ENCODE data around the gene BCKDK.
A peak's percentile ranks its signal among the peaks of the same experiment; 100 is the strongest.

Gene BCKDK

DNA sequence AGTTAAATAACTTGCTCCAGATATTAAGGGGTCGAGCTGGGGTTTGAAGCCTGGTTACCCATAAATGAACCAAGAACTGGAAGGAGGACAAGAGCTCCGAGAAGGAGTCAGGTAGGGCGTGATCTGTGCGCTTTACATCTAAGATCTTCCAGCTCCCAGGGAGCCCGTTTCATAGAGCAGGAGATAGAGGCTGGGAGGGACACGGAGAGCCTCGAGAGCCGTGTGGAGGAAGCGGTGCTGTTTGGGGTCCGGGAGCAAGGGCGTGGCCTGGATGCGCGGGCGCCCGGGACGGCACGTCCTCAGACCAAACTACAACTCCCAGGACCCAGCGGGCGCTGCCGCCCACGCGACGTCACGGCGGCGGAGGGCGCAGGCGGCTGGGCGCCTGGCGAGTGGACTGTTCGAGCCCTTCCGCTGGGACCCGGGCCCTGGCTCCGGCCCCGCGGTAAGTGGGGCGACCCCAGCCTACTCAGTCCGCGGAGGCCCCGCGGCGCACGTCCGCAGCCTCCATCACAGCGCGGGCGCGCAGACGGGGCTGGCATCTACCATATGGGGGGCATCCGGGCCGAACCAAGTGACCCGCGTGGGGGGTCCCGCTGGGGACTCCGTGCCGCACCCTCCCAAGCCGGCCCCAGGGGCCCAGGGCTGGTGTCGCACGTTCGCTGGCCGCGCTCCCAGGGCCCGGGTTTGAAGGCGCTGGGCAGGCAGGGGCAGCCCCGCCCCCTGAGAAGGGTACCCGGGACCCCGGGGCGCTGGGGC is at the start of gene BCKDK:
Gene BCKDK (plus strand): TSS at position 352 of the 759 bp plus-strand sequence. CDS start 838 bp downstream, outside the sequence.
- peak; percentile 78 to 86 for DNase-seq

DNA sequence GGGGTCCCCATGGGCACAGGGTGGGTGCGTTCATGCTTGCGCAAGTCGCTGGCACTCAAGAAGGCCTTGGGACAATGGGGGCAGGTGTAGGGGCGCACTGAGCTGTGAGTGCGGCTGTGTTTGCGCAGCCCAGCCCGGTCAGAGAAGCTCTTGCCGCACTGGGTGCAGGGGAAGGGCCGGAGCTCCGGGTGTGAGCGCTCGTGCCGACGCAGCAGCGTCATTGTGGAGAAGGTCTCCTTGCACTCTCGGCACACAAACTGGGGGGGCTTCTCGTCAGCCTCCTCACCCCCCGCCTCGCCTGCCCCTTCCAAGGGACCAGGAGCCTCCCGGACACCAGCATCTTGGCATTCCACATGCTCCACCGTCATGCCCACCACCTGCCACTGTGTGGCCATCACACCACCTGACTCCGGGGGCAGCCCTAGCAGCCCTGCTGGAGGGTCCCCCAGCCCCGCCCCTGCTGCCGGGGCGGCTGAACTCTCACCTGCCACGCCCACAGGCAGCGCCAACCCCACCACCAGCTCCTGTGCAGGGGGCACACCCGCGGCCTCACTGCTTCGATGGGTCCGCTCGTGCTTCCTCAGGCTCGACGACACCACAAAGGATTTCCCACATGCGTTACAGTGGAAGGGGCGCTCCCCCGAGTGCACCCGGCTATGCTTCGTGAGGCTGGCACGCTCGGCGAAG is 46.9 kb upstream of the BCKDK start:
- DNase-seq = no peak

DNA sequence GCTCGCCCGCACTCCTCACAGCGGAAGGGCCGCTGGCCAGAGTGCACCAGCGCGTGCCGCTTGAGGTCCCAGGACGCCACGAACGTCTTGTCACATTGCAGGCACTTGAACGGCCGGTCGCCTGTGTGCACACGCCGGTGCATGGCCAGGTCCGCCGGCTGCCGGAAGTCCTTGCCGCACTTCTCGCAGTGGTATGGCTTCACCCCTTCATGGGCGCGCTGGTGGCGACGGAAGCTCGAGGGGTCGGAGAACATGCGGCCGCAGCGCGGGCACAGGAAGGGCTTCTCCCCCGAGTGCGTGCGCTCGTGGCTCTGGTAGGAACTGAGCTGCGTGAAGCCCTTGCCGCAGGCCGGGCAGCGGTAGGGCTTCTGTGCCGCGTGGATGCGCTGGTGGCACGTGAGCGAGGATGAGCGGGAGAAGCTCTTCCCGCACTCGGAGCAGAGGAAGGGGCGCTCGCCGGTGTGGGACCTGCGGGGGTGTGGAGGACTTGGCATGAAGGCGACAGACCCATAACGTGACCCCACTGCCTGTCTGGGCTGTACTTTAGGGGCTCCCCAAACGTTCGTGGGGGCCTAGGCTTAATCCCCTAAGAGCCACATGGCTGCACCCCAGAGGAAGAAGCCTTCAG is 46.3 kb upstream of the BCKDK start:
- DNase-seq = no peak

DNA sequence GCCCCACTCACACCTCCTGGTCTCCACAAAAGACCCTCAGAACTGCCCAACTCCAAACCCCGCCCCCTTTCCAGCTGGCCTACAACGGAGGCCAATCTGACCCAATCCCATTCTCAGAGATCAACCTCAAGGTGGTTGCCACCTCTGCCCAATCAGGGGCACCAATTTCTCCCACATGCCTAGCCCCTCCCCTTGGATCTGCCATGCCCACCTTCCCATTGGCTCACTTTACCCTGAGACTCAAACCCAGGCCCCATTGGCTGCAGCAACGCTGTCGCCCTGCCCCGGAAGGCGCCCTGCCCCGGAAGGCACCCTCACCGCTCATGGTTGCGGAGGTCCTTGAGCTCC is 44.7 kb upstream of the BCKDK start:
- DNase-seq = no peak

DNA sequence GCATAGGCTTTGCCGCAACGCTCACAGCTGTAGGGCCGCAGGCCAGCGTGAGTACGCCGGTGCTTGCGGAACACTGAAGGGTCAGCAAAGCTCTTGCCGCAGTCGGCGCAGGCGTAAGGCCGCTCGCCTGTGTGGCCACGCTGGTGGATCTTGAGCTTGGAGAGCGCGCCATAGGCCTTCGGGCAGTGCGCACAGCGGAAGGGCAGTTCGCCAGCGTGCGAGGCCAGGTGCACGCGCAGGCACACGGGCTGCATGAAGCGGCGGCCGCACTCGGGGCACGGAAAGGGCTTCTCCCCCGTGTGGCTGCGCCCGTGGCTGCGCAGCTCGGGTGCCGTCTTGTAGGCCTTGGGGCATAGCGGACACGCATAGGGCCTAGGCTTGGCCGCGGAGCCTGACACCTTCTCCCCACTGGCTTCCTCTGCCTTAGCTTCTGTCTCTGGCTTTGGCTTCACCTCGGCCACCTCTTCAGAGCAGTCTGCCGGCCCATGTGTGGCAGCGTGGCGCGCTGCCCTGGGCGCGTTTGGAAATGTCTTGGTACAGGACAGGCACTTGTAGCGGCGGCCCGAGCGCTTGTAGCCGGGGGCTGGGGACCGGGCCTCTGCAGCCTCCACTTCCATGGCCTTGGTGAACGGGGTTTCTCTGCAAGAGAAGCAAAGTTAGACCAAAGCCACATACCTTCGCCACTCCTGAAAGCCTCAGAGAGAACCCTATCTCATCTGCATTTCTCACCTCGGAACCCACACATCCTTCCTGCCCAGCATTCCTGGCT is 44.2 kb upstream of the BCKDK start:
- DNase-seq = no peak

DNA sequence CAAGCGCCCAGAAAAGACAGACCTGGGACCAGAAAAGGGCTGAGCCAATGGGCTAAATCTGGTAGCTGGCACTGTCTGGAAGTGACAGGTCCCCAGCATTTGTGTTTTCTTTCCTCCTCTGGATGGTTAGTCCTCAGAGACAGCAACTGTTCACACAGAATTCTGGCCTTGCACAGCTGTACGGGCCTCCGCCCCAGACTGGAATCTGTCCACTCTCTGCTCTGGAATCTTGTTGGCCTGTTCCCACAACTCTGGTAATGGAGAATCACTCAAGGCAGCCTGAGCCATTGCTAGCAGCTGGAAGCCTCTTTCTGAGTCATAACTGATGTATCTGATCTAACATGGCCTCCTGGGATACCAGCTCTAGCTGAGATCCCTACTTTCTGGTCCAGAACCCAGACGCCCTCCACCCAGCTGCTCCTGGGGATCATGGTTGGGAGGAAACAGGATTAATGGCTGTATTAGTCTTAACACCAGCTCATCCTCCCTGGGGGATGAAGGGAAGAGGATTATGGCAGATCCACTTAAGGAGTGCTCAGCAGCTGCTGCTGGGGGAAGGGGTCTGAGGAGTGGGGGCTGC is 43.2 kb upstream of the BCKDK start:
- no peak for DNase-seq

DNA sequence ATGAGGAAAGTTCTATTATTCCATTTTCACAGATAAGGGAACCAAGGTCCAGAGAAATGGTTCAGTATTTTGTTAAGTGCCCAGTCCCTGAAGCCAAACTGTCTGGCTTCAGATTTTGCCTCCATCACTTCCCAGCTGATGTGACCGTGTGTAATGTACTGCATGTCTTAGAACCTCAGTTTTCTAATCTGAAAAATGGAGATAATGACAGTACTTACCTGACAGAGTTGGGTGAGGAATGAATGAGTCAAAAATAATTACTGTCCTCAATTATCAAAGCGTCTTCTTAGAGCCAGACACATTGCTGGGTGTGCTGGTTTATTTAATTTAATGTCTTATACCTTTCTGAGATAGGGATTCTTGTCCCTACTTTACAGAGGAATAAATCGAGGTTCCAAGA is 40.8 kb upstream of the BCKDK start:
- DNase-seq = no peak

DNA sequence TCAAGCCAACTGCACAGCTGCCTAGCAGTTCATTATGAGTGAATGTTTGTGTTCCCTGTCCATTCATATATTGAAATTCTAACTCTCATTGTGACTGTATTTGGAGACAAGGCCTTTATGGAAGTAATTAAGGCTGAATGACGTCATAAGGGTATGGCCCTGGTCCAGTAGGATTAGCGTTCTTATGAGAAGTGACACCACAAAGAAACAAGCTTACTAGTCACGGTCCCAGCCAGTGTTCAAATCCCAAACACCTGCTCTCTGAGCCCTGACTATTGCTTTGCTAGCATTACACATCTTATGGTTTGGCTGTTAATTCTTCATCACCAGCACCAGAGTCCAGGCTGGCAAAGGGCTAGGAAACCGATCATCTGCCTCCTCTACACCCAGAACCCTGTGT is 36.3 kb upstream of the BCKDK start:
- no peak for DNase-seq

DNA sequence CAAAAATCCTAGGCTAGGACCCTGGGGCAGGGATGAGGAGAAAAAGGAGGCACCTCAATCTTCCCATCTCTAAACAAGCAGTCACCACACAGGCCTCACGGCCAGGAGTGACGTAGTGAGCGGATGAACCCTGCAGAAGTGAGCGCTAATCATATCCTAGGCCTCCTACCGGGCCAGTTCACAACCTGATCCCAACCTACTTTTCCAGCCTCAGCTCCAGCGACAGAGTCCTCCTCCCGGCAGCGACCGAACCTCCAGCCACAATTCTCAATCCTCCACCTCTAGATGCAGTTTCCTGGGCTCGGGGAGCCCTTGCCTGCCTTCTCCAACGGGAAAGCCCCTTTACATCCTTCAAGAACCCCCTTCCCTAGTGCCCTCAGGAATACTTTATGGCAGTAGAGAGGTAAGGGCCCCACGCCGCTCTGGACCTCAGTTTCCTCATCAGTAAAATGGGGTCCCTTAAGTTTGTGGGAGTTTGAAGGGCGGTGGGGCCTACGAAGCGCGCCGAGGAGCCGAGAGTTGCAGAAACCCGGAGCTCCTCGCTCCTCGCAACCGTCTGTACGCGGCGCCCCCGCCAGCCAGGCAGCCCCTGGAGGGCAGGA is 35.5 kb upstream of the BCKDK start:
- peak; percentile 42 to 43 for DNase-seq

DNA sequence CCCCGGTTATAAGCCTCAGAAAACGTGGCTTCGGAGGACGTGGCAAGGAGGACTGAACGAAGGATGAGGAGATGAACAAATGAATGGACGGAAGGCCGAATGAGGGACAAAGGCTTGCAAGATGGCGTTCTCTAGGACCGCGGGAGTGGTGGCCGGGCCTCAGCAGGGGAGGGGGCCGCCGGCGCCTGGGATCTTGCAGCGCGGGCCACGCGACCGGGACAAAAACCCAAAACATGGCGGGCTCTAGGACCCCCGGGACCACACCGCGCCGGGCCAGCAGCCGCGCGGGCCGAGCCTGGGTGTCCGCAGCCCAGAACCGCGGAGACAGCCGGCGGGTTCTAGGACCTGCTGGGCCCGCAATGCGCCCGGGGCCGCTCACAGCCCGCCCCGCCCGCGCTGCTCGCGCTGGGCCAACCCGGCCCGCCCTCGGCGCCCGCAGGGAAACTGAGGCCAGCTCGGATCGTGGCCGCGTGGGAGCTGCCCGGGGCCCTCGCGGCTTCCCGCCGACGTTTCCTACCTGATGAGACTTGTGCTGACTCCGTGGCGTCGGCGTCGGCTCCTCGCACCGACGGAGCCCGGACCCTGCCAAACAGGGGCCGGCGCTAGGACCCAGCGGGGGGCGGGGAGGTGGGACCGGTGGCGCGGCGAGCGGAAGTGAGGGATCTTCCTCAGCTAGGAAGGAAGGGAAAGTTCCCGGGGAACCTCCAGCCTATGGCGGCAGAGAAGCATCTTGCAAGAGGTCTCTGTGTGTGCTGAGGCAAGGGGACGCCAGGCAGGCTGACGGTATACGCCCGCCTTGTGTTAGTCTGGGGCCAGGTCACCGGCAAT is 34.8 kb upstream of the BCKDK start:
- DNase-seq = peak; percentile 92 to 93

DNA sequence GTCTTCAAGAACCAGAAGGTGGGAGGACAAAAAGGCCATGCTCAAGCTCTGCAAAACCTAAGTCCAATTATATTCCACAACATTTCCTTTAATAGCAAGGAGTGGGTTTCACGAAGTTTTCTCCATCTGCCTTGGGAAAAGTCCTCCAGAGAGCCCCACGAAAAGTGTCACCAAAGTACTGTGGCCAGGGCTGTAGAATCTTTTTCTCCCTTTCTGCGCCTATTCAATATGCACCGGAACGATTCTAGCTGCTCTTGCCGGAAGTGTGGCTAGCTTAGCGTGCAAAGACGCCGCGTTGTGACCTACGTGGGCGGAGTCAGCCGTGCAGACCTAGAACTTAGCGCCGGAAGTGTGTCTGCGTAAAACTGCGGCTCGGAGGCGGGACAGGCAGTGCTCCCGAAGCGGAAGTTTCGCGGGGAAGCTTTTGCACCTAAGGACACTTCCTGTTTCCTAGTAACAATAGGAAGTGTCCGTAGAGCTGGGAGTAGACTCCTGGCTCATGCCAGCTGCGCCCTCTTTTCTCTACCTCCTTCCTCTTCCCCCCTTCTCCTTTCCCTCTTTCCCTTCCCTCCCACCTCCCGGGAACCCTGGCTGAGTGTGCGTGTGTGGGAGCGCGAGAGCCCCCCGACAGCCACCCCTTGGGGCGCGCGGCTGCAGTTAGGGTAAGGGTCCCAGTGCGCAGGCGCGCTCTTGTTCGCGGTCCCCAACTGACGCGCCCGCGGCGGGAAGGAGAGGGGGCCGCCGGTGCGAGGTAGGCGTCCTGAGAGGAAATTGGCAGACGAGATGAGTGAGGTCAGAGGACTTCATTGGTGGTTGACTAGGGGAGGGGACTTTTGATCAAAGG is 34.0 kb upstream of the BCKDK start, which contains the start of the genes ZNF646 and ZNF668:
Gene ZNF646 (plus strand): TSS at position 453 of the 844 bp plus-strand sequence. CDS start 1,903 bp downstream, outside the sequence.
Gene ZNF668 (minus strand): TSS at position 271 of the 844 bp plus-strand sequence. CDS start 9,781 bp downstream, outside the sequence.
- peak; percentile 97 to 98 for DNase-seq

DNA sequence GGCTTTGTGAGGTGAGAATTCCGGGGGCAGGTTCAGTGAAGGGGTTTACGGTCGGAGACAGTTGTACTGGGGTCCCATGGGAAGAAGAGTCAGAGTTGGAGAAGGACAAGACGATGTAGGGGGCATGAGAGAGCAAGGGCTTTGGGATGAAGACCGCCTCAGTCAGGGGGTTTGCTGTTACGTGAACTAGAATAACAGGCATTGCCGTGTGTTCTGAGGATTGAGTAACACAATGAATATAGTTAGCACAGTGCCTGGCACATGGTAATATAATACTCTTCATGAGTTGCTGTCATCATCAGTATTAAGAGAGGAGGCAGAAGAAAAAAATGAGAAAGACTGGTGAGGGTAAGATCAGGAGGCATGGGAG is 33.4 kb upstream of the BCKDK start:
- DNase-seq = no peak

DNA sequence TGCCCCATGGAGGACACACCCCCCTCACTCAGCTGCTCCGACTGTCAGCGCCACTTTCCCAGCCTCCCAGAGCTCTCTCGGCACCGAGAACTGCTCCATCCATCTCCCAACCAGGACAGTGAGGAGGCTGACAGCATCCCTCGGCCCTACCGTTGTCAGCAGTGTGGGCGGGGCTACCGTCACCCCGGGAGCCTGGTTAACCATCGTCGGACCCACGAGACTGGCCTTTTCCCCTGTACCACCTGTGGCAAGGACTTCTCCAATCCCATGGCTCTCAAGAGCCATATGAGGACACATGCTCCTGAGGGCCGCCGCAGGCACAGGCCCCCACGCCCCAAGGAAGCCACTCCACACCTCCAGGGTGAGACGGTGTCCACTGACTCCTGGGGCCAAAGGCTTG is 31.9 kb upstream of the BCKDK start:
- no peak for DNase-seq

DNA sequence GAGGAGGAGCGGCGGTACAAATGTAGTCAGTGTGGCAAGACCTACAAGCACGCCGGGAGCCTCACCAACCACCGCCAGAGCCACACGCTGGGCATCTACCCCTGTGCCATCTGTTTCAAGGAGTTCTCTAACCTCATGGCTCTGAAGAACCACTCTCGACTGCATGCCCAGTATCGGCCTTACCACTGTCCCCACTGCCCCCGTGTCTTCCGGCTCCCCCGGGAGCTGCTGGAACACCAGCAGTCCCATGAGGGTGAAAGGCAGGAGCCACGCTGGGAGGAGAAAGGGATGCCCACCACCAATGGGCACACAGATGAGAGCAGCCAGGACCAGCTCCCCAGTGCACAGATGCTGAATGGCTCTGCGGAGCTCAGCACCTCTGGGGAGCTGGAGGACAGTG is 31.2 kb upstream of the BCKDK start:
- no peak for DNase-seq

DNA sequence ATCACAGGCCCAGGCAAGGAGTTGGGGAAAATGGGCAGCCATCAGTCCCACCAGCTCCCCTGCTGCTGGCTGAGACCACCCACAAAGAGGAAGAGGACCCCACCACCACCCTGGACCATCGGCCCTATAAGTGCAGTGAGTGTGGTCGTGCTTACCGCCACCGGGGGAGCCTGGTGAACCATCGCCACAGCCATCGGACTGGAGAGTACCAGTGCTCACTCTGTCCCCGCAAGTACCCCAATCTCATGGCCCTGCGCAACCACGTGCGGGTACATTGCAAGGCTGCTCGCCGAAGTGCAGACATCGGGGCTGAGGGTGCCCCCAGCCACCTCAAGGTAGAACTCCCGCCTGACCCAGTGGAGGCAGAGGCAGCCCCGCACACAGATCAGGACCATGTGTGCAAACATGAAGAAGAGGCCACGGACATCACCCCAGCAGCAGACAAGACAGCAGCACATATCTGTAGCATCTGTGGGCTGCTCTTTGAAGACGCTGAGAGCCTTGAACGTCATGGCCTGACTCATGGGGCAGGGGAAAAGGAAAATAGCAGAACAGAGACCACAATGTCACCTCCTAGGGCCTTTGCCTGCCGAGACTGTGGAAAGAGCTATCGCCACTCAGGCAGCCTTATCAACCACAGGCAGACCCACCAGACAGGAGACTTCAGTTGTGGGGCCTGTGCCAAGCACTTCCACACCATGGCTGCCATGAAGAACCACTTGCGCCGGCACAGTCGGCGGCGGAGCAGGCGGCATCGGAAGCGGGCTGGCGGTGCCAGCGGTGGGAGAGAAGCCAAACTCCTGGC is 30.4 kb upstream of the BCKDK start:
- no peak for DNase-seq

DNA sequence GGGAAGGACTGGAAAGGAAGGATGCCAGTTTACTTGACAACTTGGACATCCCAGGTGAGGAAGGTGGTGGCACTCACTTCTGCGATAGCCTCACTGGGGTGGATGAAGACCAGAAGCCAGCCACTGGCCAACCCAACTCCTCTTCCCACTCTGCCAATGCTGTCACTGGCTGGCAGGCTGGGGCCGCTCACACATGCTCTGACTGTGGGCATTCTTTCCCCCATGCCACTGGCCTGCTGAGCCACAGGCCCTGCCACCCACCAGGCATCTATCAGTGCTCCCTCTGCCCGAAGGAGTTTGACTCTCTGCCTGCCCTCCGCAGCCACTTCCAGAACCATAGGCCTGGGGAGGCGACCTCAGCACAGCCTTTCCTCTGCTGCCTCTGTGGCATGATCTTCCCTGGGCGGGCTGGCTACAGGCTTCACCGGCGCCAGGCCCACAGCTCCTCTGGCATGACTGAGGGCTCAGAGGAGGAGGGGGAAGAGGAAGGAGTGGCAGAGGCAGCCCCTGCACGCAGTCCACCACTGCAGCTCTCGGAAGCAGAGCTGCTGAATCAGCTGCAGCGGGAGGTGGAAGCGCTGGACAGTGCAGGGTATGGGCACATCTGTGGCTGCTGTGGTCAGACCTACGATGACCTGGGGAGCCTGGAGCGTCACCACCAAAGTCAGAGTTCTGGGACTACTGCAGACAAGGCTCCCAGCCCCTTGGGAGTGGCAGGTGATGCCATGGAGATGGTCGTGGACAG is 29.4 kb upstream of the BCKDK start:
- no peak for DNase-seq

DNA sequence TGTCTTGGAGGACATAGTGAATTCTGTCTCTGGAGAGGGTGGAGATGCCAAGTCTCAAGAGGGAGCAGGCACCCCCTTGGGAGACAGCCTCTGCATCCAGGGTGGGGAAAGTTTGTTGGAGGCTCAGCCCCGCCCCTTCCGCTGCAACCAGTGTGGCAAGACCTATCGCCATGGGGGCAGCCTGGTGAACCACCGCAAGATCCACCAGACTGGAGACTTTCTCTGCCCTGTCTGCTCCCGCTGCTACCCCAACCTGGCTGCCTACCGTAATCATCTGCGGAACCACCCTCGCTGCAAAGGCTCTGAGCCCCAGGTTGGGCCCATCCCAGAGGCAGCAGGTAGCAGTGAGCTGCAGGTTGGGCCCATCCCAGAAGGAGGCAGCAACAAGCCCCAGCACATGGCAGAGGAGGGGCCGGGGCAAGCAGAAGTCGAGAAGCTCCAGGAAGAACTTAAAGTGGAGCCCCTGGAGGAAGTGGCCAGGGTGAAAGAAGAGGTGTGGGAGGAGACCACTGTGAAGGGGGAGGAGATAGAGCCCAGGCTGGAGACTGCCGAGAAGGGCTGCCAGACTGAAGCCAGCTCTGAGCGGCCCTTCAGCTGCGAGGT is 28.7 kb upstream of the BCKDK start:
- no peak for DNase-seq

DNA sequence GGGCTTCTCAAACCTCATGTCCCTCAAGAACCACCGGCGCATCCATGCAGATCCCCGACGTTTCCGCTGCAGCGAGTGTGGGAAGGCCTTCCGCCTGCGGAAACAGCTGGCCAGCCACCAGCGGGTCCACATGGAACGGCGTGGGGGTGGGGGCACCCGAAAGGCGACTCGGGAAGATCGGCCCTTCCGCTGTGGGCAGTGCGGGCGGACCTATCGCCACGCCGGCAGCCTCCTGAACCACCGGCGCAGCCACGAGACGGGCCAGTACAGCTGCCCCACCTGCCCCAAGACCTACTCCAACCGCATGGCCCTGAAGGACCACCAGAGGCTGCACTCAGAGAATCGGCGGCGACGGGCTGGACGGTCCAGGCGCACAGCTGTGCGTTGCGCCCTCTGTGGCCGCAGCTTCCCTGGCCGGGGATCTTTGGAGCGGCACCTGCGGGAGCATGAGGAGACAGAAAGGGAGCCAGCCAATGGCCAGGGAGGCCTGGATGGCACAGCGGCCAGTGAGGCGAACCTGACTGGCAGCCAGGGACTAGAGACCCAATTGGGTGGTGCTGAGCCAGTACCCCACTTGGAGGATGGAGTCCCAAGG is 28.1 kb upstream of the BCKDK start:
- DNase-seq = no peak

All from stimulated activated CD4-positive, alpha-beta T cell treated with anti-CD3 and anti-CD28 coated beads, Interleukin-2, amount 100 ng/mL, for 24 hours (primary cell).